ENCODE measurements around the gene ARL8B.
A peak's percentile ranks its signal among the peaks of the same experiment; 100 is the strongest.

The ARL8B gene

DNA sequence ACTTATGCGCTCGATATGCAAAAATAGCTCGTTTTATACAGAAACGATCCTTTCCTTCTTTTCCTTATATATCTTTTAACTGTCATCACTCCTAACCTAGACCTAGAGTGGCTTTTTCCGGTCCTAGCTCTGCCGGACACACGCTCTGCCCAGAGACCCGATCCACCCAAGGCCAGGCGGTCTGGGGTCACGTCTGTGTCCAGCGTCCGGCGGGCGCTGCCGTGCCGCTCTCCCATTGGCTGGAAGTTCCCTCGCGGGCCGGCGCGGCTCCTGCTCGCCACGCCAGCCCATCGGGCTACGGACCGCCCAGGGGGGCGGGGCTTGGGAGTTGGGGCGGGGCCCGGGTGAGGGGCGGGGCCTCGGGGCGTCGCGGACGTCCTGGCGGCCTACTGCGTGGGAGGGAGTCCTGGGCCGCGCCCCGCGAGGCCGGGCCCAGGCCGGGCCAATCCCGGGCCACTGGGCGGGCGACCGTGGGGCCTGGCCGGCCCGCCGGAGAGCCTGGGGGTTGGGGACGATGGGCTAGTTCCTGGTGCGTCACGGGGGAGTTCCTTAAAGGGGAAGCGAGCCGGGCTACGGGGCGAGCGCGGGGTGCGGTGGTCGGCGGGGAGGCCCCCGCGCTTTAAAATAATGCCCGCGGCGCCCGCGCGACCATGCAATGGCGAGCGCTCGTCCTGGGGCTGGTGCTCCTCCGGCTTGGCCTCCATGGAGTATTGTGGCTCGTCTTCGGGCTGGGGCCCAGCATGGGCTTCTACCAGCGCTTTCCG, 65.2 kb downstream of the ARL8B start, which contains the start of gene EDEM1:
EDEM1 (plus strand) TSS at position 552 of the 764 bp plus-strand sequence; CDS start at position 651, 99 bp downstream.
- DNase-seq (ENCODE audit: low read depth) = peak; percentile 93

DNA sequence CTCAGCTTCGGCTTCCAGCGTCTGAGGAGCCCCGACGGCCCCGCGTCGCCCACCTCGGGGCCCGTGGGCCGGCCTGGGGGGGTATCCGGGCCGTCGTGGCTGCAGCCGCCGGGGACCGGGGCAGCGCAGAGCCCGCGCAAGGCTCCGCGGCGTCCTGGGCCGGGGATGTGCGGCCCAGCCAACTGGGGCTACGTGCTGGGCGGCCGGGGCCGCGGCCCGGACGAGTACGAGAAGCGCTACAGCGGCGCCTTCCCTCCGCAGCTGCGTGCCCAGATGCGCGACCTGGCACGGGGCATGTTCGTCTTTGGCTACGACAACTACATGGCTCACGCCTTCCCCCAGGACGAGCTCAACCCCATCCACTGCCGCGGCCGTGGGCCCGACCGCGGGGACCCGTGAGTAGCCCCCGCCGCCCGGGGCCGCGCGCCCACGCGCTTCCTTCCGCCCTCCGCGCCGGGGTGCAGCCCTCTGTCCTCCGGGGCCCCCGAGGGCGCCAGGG, 65.9 kb downstream of the ARL8B start:
- peak; percentile 32 for DNase-seq (ENCODE audit: low read depth)

DNA sequence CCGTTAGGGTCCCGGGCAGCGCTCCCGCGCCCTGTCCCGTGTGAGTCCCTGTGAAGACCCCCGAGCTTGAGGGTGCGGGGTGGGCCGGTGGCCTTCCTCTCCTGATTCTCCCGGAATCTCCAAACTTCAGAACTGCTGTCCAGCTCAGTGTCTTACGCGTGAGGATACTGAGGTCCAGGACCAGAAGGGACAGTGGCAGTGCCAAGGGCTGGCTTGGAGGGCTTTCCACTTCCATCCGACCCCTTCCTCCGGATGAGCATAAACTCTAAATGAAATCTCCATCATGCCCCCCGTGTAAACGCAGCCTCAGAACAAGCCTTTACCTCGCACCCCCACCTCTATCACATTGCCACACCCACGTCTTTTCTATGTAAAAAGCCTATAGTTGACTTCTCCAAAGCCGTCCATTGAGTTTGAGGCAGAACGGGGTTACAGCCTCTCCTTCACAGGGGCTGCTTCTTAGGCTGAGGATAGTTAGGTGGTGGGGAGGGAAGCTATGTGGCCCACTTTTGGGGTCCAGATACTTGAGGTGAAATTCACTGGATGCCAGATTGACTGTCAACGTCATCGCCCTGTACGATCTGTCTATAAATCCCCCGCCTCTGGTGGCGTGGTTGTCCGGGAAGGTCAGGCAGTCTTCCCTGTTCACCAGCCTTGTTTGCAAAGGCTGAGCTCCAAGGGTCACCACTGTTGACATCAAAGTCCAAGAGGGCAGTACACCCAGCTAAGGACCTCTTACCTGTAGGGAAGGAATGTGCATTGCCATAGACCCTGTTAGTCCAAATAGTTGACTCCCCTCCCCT, 66.5 kb downstream of the ARL8B start:
- peak; percentile 27 for DNase-seq (ENCODE audit: low read depth)

DNA sequence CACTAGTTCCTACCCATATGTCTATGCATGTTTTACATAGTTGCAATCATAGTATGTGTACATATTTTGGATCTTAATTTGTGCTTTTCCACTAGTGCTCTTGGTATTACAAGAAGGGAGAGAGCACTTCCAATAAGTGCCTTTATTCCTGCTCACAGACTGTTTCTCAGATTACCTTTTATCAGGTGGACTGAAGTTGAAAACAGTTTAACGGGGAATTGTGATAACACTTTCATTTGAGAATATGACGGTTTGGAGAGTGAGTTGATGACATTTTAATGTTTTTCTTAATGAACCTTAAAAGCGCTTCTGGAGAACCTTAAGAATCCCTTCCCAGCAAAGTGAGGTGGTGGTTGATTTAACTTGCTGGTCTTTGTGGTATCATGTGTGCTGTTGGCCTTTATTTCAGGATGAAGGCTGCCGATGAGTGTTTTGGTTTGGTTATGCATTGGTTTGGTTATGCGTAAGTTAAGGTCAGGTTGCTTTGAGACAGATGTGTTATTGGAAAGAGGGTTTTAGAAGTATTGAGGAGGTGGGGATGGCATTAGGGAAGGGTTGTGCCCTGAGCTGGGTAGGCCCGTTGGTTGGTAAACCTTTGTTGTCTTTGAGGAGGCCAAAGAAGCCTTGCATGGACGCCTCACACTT, 68.2 kb downstream of the ARL8B start:
- DNase-seq (ENCODE audit: low read depth) = no peak

DNA sequence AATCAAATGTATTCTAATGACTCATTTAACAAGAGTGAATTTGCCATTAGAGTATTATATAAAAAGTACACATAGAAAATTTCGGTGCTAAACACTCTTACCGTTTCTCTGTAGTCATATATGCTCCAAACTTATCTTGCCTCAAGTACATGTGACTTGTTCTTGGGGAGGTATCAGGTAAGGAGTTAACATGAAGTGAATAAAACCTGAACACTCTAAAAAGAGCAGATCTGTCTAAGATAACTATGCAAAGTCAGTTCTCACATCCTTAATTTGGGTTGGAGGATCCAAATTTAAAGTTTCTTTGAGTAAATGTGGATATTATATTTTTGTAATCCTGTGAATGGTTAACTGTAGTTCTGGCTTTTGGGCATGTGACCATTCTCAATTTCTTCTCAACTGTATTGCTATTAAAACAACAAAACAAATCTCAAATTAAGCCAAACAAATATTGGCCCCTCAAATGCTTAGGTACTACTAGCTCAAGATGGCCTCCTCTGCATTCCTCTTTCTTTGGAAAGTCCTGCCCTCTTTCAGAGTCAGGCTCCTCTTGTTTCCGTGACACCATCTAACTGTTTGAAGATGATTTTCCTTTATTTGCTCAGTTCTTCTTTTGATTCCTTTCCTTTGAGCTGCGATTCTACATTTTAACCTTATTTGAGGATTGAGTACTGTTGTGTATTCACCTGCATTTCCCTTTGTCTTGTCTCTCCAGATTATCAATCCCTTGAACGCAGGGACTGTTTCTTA, 69.6 kb downstream of the ARL8B start:
- DNase-seq (ENCODE audit: low read depth) = no peak

DNA sequence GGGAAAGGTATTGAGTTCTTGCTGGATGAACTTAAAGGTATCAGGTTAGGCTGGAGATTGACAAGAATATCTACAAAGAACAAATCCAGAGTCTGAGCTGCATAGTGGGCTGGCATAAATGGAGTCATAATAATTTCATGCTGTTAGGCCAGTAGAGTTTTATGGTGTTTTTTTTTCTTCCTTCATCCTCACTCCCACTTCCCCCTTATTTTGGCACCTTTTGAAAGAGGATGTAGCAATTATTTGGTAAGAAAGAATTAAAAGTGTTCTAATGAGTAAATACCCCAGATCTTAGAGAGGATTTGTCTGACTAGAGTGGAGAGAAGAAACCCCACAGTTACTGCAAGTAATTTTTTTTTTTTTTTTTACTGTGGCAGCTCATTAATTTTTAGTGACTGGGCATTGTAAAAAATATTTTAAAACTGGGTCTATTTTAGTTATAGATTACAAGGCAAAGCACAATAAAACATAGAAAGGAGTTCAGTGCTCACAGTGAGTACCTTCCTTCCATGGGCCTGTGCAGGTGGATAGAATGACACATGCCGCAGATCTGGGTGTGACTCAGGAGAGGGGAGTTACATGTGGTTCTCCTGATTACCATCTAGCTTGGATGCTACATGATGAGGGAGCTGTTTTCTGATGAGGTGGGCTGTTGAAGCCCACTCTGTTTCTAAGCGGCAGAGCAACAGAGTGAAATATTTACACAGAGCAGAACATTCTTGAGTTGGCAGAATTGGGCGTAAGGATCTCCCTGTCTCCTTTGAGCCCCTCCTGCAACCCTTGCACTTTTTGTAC, 70.7 kb downstream of the ARL8B start:
- DNase-seq (ENCODE audit: low read depth) = no peak

DNA sequence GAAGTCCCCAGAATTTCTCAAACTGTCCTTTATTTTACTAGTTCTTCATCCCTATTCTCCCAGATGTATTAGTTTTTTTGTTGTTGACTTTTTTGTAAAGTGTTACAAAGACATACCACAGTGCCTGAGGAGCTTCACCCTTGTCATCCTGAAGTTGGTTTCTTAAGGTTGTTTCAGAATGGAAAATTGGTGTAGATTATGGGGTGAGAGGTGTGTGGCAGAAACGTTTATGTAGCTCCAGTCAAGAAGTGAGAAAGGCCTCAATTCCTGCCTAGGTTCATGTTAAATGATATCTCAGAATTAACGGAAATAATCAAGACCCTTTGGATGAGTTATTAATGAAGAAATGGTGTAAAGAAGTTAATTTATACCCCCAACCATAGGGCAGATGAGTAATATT, 72.2 kb downstream of the ARL8B start:
- no peak for DNase-seq (ENCODE audit: low read depth)

DNA sequence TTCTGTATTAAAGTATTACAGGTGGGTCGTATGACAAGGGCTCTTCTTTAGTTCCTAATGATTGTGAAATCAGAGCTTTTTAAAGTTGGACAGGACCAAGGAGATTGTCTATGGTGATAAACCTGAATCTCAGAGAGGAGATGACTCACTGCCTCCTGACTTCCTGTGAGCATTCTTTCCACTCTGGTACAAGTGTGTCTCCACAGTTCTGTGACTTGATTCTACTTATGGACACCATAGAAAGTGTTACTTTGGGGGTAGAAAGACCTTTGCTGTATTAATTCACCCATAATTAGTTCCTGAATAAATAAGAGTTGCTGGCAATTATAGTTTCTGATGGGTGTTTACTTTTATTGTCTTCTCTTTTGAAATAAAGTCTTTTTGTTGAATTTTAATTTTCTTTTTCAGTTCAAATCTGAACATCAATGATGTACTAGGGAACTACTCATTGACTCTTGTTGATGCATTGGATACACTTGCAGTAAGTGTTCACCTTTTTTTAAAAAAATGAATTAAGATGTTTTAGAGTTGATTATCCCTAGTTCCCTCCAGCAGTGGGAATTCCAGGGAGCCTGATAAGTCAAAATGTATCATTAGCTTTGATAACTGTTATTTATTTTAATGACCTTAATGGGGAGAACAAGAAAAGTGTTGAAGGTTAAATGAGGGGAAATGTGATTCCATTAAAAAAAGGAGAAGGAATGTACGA, 72.9 kb downstream of the ARL8B start:
- DNase-seq (ENCODE audit: low read depth) = no peak

DNA sequence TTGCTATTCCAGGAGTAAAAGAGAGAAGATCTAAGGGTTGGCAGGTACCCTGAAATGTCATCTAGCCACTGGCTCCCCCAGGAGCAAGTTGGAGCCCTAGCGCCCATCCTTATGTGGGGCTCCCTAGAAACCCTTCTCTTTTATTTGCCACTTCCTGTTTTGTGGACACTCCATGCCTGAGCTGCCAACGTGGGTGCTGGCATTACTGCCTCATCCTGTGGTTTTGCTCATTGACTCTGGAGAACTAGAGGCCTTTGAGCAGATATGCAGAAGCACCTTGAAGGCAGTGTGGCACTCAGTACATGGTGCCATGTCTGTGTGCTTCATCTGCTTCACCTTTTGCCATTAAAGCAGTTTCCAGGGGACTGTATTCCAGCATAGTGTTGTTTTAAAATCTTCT, 73.5 kb downstream of the ARL8B start:
- DNase-seq (ENCODE audit: low read depth) = no peak

DNA sequence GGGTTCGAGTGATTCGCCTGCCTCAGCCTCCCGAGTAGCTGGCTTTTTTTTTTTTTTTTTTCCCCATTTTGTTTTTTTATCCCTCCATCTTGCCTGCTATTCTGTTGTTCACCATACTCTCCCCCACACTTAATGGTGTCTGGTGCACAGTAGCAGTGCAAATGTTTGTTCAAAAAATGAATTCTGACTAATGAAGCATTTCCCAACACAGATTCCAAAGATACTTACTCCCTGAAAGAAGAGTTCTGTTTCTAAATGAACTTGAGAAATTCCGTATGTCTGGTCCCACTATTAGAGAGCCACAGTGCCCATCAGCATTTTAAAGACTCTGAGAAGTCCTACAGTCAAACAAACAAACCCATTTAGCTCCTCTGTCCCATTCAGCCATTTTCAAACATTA, 74.9 kb downstream of the ARL8B start:
- no peak for DNase-seq (ENCODE audit: low read depth)

DNA sequence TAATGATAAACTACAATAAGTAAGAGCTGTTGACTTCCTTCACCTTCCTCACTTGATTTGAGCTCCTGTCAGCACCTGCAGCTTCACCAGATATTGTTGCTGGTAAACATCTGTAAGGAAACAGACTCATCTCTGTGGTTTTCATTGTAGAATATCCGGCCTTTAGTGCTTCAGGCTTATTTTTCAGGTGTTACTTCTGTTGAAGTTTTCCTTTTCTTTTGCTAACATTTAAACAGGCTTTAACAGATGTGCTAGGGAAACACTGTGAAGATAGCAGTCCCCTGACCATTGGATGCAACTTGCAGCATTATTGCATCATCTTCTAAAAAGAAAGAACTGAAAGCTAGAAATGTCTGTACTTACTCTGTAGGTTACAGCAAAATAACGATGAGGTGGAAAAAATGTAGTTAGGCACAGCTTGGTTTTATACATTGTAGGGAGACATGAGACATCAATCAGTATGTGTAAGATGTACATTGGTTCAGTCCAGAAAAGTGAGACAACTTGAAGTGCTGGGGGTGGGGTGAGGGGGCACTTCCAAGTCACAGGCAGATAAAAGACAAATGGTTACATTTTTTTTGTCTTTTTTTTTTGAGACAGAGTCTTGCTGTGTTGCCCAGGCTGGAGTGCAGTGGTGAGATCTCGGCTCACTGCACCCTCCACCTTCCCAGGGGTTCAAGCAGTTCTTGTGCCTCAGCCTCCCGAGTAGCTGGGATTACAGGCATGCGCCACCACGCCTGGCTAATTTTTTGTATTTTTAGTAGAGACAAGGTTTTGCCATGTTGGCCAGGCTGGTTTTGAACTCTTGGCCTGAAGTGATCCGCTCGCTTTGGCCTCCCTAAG, 75.6 kb downstream of the ARL8B start:
- DNase-seq (ENCODE audit: low read depth) = no peak

DNA sequence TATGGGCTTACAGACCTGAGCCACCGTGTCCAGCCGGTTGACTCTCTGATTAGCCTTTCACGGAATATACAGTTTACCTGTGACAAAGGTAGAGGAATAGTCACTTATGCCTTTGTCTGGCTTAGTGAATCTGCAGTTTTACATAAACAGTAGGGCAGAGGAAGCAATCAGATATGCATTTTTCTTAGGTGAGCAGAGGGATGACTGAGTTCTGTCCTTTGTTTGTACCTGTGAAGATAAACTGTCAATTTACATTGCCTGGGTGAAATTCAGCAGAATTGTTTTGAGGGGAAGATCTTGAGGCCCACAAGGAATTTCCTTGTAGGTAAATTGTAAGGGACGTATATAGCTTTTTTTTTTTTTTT, 76.2 kb downstream of the ARL8B start:
- DNase-seq (ENCODE audit: low read depth) = no peak

DNA sequence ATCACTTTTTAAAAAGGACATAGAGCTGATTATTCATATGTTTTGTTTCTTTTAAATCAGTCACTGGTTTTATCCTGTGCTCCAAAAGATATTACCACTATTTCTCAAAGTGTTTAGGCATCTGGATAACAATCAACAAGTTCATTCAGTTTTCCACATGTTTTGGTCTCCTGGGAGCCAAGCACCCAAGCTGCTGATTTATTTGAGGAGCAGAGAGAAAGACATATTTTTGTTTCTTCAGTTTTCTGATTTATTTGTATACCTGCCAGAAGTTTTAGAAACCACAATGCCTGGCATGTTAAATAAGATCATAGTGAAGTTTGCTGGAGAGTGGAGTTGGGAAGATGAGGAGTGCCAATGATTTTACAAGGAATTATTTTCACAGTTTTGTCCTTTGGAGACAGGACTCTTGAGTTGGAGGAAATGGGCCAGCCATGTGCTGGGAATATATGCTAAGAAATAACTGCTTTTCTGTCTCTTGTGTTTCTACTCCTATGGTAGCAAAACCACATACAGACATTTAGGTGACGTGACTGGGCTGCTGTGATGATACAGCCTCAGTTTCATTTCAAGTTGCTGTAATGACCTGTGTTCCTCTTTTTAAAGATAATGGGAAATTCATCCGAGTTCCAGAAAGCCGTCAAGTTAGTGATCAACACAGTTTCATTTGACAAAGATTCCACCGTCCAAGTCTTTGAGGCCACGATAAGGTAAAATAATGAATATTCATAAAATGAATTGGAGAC, 77.1 kb downstream of the ARL8B start:
- no peak for DNase-seq (ENCODE audit: low read depth)

DNA sequence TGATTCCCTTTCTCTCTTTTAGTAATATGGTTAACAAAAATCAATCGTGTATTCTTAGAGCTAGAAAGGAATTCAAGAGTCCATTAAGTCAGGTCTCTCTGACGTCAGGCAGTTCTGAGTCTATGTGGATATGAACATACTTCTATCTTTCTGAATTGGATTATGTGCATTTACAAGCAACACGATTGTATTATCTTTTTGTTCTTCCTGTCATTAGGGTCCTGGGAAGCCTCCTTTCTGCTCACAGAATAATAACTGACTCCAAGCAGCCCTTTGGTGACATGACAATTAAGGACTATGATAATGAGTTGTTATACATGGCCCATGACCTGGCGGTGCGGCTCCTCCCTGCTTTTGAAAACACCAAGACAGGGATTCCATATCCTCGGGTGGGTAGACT, 79.4 kb downstream of the ARL8B start:
- no peak for DNase-seq (ENCODE audit: low read depth)

DNA sequence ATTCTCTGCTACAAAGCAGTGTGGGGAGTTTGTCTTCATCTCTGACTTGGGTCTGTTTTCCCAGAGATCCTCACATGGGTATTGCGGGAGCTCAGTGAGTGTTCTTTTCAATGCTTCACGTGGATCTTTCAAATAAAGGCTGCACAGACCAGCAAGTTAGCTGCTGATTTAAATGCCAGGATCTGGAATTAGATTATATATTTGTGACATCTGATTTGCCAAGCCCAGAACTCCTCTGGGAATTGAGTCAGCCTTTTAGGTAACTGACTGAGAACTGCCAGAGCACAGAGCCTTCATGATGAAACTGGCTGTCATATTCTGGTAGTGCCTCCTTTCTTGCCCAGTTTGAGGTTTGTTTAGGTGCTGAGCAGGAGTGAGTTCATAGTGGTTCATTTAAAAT, 80.1 kb downstream of the ARL8B start:
- DNase-seq (ENCODE audit: low read depth) = no peak

DNA sequence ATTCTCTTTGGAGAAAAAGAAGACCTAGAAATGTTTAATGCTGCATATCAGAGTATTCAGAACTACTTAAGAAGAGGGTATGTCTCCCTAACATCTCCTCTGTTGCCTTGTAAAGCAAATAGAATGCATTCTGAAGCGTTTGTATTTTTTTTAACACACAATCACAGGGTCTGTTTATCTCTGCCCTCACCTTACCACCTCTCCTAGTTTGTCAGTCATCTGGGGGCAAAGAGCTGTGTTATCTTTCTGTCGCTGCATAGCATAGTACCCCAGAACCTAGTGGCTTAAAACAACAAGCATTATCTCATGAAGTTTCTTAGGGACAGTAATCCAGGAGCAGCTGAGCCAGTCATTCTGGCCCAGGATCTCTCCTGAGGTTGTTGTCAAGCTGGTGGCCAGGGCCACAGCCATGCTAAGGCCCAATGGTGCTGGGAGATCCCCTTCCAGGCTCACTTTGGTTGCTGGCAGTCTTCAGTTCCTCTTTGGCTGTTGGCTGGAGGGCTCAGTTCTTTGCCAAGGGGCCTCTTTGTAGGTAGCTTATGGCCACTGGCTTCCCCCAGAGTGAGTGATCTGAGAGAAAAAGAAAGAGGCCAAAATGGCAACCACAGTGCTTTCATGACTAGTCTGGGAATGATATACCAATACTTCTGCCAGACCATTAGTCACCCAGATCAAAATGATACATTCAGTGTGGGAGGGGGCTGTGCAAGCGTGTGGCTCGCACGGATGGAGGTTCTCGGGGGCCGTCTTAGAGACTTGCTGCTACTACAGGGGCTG, 83.3 kb downstream of the ARL8B start:
- DNase-seq (ENCODE audit: low read depth) = no peak

DNA sequence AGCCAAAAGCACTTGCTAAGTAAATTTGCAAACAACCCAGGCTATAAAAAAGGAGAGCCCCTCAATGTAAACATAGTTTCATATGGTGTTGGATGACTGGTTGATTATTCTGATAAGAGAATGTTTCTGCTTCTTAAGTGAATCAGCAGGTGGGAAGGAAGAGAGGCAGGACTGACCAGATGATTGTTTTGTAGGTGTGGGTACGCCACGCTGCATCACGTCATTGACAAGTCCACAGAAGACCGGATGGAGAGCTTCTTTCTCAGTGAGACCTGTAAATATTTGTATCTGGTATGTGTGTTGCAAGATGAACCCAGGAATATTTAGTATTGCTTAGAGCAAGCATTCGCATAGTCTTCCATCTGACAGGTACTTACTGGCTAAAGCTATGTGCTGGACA, 88.8 kb downstream of the ARL8B start:
- no peak for DNase-seq (ENCODE audit: low read depth)
